ENCODE results near the gene SSBP2.

Gene SSBP2

DNA sequence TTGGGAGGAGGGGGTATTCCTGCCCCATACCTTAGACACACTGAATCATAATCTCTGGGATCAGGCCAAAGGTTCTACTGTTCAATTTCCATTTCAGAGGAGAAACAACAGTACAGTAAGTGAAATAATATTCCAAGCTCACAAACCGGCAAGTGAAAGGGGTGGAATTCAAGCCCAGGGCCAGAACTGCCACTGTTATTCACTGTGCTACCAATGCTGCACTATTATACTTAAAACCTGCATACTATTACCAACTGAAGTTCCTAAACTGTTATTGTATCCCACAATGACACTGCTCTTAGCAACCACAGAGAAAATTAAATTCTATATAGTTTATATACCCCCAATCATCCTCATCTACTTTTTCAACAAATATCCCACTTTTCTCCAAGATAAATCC, 24.6 kb downstream of the SSBP2 start:
- POLR2A ChIA-PET: interaction anchor here (0.6 to 1.3 kb wide), 2 partner anchors 25 to 79 kb away, joined by 3 read pairs; partner anchors contain the start of gene SSBP2
- TF ChIP-seq, protein P1, sequence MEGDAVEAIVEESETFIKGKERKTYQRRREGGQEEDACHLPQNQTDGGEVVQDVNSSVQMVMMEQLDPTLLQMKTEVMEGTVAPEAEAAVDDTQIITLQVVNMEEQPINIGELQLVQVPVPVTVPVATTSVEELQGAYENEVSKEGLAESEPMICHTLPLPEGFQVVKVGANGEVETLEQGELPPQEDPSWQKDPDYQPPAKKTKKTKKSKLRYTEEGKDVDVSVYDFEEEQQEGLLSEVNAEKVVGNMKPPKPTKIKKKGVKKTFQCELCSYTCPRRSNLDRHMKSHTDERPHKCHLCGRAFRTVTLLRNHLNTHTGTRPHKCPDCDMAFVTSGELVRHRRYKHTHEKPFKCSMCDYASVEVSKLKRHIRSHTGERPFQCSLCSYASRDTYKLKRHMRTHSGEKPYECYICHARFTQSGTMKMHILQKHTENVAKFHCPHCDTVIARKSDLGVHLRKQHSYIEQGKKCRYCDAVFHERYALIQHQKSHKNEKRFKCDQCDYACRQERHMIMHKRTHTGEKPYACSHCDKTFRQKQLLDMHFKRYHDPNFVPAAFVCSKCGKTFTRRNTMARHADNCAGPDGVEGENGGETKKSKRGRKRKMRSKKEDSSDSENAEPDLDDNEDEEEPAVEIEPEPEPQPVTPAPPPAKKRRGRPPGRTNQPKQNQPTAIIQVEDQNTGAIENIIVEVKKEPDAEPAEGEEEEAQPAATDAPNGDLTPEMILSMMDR (IDR thresholded peaks at IDR 0.05; ENCODE audit: insufficient read depth, low read length, missing control alignments): no peak
- CTCF ChIA-PET: no interaction called here
- no peak for DNase-seq (ENCODE audit: low read depth, low spot score)
- H3K4me3 ChIP-seq (ENCODE audit: low read depth, low read length): no peak overlapping the region

DNA sequence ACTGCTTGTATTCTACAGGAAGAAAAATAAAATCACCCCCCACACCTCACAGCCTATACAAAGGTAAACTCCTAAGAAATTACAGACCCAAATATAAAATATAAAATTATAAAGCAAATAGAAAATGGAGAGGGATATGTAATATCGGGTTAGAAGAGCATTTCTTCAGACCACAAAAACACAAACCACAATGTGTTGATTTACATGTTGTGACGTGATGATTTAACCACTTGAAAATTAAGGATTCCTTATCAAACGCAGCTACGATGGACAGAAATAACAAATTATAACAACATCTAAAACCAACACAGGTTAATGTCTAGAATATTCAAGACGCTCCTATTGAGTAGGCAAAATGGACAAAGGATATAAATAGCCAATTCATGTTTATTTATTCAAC, 26.3 kb downstream of the SSBP2 start:
- TF ChIP-seq, protein P1 (IDR thresholded peaks at IDR 0.05; ENCODE audit: insufficient read depth, low read length, missing control alignments): no peak
- no peak for DNase-seq (ENCODE audit: low read depth, low spot score)

DNA sequence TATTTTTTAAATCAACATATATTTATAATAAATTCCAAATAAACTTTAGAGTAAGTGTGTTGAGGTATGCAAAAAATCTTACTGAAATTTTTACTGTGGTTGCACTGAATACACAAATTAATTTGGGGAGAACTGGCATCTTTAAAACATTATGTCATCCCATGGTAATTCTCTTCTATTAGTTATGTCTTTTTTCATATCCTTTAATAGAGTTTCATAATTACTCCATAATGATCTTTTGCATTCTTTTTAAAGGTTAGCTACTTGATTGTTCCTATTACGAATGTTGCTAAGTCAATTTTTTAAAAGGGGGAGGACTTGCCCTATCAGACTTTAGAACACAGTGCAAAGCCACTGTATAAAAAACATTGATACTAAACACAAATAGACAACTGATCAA, 26.8 kb downstream of the SSBP2 start:
- H3K4me3 ChIP-seq (ENCODE audit: low read depth, low read length): no peak overlapping the region
- CTCF ChIA-PET: no interaction called here
- no peak for DNase-seq (ENCODE audit: low read depth, low spot score)
- POLR2A ChIA-PET: no interaction called here
- TF ChIP-seq, protein P1 (IDR thresholded peaks at IDR 0.05; ENCODE audit: insufficient read depth, low read length, missing control alignments): no peak

More for the DNA sequence above, 26.3 kb downstream of the SSBP2 start:
- ChIA-PET POLR2A (no interaction called here), CTCF (no interaction called here)
- no peak overlapping the region for H3K4me3 ChIP-seq (ENCODE audit: low read depth, low read length)

DNA sequence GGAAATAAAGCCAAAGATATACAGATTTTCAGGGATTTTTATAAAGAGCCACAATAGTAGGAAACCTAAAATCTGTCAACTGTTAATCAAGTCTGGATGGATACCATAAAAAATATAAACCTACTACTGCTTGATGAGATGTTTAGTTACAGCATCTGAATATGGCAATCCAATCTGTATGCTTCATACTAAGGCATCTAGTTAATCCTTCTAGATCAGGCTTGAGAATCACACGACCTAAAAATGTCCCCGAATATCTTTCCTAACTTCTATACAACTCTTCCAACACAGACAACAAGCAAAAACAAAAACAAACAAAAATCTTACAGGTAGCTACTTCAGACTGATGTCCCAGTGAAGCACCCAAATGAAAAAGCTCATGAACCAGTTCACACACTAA, 29.8 kb downstream of the SSBP2 start:
- TF ChIP-seq, protein P1 (IDR thresholded peaks at IDR 0.05; ENCODE audit: insufficient read depth, low read length, missing control alignments): no peak
- H3K4me3 ChIP-seq (ENCODE audit: low read depth, low read length): no peak overlapping the region
- no peak for DNase-seq (ENCODE audit: low read depth, low spot score)
- CTCF ChIA-PET: no interaction called here
- POLR2A ChIA-PET: no interaction called here

DNA sequence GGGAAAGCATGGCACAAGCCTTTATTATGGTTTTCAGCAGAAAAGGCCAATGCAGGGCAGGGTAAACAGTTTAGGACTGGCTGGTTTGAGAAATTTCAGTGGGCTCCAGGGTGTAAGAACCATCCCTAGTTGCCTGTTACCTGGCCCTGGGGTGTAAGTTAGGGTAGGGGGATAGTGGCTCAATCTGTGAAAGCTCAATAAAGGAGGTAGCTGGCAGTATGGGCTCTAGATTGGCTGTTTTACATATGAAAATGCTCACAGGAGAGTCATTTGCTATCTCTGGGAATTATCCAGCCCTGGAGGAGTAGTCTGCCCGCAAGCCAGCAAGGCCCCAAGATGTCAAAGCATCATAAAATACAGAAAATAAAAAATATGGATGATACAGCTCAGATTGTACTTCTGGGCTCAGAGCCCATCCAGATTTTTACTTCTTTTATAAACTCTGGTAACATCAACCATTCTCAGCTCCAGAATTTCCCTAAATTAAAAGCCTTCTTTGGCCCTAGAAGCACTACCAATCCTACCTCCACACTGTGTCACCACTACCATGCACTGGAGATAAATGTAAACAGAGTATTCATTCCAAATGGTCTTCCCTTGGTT, 31.1 kb downstream of the SSBP2 start:
- ChIA-PET POLR2A (no interaction called here), CTCF (interaction anchor here (1.1 kb wide), 1 partner anchor 8 kb away, joined by 4 read pairs; no protein-coding TSS in a partner anchor)
- TF ChIP-seq, protein P1 (IDR thresholded peaks at IDR 0.05; ENCODE audit: insufficient read depth, low read length, missing control alignments): no peak
- no peak for DNase-seq (ENCODE audit: low read depth, low spot score)
- no peak overlapping the region for H3K4me3 ChIP-seq (ENCODE audit: low read depth, low read length)

DNA sequence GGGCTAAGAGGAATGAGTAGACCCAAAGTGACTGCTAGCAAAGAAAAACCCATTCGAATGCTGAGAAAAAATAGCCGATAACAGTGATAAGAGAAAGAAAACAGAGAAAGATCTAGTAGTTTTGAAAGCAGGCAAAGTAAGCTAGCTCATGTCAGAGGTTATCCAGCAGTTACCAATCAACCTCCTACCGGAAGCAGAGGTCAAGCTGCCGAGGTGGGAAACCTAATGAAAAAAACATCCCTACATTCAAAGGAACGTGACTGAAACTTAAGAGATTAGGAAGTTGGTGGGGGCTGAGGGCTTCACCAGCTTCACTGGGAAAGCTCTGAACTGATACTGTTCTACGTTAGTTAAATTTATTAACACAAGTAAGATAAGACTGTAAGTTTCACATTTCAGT, 32.6 kb downstream of the SSBP2 start:
- TF ChIP-seq, protein P1 (IDR thresholded peaks at IDR 0.05; ENCODE audit: insufficient read depth, low read length, missing control alignments): no peak
- no peak overlapping the region for H3K4me3 ChIP-seq (ENCODE audit: low read depth, low read length)
- ChIA-PET CTCF (interaction anchor here (1.0 kb wide), 1 partner anchor 21 kb away, joined by 3 read pairs; no protein-coding TSS in a partner anchor), POLR2A (no interaction called here)
- no peak for DNase-seq (ENCODE audit: low read depth, low spot score)
